Transverse colon (tissue), 3 donors: Measurements from ENCODE around the gene ALKBH3.

ENCODE experiments used
- POLR2A ChIP-seq: fragments of 450-650 bp; IDR thresholded peaks from one replicate; pipeline ENCODE4 v1.6.1; 2016; ENCODE audit warnings: antibody characterized with exemption, mild to moderate bottlenecking, moderate library complexity
- TF ChIP-seq, protein P1 (sequence below), 5 experiments: fragments of 200-600 bp in 3 of 5; fragments of 450-650 bp in 2 of 5; sonication (generic) in 3 of 5; IDR thresholded peaks; 1 replicate in 2 of 5; 2 replicates in 3 of 5; pipeline ENCODE4 v1.5.1; 2016 to 2017; ENCODE audit warnings: antibody characterized with exemption in 5 of 5, inconsistent platforms in 3 of 5, mild to moderate bottlenecking in 2 of 5, moderate library complexity in 1 of 5

- TF ChIP-seq, protein P1, sequence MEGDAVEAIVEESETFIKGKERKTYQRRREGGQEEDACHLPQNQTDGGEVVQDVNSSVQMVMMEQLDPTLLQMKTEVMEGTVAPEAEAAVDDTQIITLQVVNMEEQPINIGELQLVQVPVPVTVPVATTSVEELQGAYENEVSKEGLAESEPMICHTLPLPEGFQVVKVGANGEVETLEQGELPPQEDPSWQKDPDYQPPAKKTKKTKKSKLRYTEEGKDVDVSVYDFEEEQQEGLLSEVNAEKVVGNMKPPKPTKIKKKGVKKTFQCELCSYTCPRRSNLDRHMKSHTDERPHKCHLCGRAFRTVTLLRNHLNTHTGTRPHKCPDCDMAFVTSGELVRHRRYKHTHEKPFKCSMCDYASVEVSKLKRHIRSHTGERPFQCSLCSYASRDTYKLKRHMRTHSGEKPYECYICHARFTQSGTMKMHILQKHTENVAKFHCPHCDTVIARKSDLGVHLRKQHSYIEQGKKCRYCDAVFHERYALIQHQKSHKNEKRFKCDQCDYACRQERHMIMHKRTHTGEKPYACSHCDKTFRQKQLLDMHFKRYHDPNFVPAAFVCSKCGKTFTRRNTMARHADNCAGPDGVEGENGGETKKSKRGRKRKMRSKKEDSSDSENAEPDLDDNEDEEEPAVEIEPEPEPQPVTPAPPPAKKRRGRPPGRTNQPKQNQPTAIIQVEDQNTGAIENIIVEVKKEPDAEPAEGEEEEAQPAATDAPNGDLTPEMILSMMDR (IDR thresholded peaks at IDR 0.05) = no peak
- TF ChIP-seq POLR2A = no peak
Measured at GRCh38 chr11:43901551-43901950, 20.9 kb downstream of the ALKBH3 start.
